ENCODE measurements around the gene C12orf56. TPM values are rescaled to one million over a fixed set of nuclear protein-coding genes. Genes with fewer than 3 reads are reported as not detected.

C12orf56 gene
- total and polyA plus RNA-seq, 9 donors: not detected

- no peak overlapping the region for H3K4me3 ChIP-seq
- H3K27me3 ChIP-seq: no peaks in the 10 kb centered on the region
- no peak overlapping the region for H3K27ac ChIP-seq
- WGBS, 3 donors: 30 to 36% (median 31%) methylated on average over 3 of the region's 3 CpGs
- TF ChIP-seq CTCF (IDR thresholded peaks at IDR 0.05) (no peak), EP300 (IDR thresholded peaks at IDR 0.05) (no peak), POLR2A (IDR thresholded peaks at IDR 0.05) (no peak)
- intact Hi-C loops (cut with DNase I): no loop called here
- H3K9me3 ChIP-seq: no peaks in the 10 kb centered on the region
- no peaks in the 10 kb centered on the region for H3K36me3 ChIP-seq
- no peak for DNase-seq
- H3K4me1 ChIP-seq (ENCODE audit: insufficient read depth): peaks cover 6% of the 10 kb centered on the region
Measured at GRCh38 chr12:64240781-64241180, 149.8 kb downstream of the C12orf56 start.

GRCh38 chr12:64237382-64237781, 153.2 kb downstream of the C12orf56 start:
- intact Hi-C loops (cut with DNase I): loop anchor here in 1 of 4 donors (10.0 kb wide), 1 partner anchor 53 kb away; no protein-coding TSS in a partner anchor
- DNase-seq: no peak
- Histone ChIP-seq H3K27ac (no peak overlapping the region), H3K27me3 (no peaks in the 10 kb centered on the region), H3K4me3 (no peak overlapping the region), H3K36me3 (no peaks in the 10 kb centered on the region), H3K4me1 (ENCODE audit: insufficient read depth) (peaks cover 6% of the 10 kb centered on the region), H3K9me3 (no peaks in the 10 kb centered on the region)
- TF ChIP-seq EP300 (IDR thresholded peaks at IDR 0.05) (no peak), POLR2A (IDR thresholded peaks at IDR 0.05) (no peak), CTCF (IDR thresholded peaks at IDR 0.05) (no peak)

GRCh38 chr12:64236549-64236948, 154.0 kb downstream of the C12orf56 start:
- no peak for DNase-seq

GRCh38 chr12:64232196-64232595, 158.4 kb downstream of the C12orf56 start:
- TF ChIP-seq POLR2A (IDR thresholded peaks at IDR 0.05): no peak
- TF ChIP-seq EP300 (IDR thresholded peaks at IDR 0.05): no peak
- TF ChIP-seq CTCF (IDR thresholded peaks at IDR 0.05): no peak
- Histone ChIP-seq H3K36me3 (no peaks in the 10 kb centered on the region), H3K4me1 (ENCODE audit: insufficient read depth) (no peaks in the 10 kb centered on the region), H3K27ac (no peak overlapping the region), H3K9me3 (no peaks in the 10 kb centered on the region), H3K27me3 (no peaks in the 10 kb centered on the region), H3K4me3 (no peak overlapping the region)
- 50 to 65% (median 64%) methylated on average over 1 of the region's 1 CpG for WGBS, 3 donors
- no peak for DNase-seq
- intact Hi-C loops (cut with DNase I): loop anchor here in 1 of 4 donors (10.0 kb wide), 1 partner anchor 47 kb away; no protein-coding TSS in a partner anchor

More at GRCh38 chr12:64236549-64236948, 154.0 kb downstream of the C12orf56 start:
- Histone ChIP-seq H3K9me3 (no peaks in the 10 kb centered on the region), H3K4me1 (ENCODE audit: insufficient read depth) (peaks cover 6% of the 10 kb centered on the region), H3K27me3 (no peaks in the 10 kb centered on the region), H3K27ac (no peak overlapping the region), H3K36me3 (no peaks in the 10 kb centered on the region), H3K4me3 (no peak overlapping the region)
- intact Hi-C loops (cut with DNase I): loop anchor here in 1 of 4 donors (10.0 kb wide), 1 partner anchor 52 kb away; no protein-coding TSS in a partner anchor
- TF ChIP-seq EP300 (IDR thresholded peaks at IDR 0.05): no peak
- TF ChIP-seq POLR2A (IDR thresholded peaks at IDR 0.05): no peak
- TF ChIP-seq CTCF (IDR thresholded peaks at IDR 0.05): no peak
